GM12801 (cell line): Measurements from ENCODE around the gene ARMC9.

Experiments used
- CTCF ChIP-seq: IDR thresholded peaks from one replicate; pipeline ENCODE4 v1.5.1; 2011; ENCODE audit warnings: control low read depth; ENCODE audit not compliant: insufficient read length; ENCODE audit errors: extremely low read depth

Gene ARMC9

GRCh38 chr2:231198291-231199173 lies at the start of gene ARMC9:
Gene ARMC9 (plus strand): TSS chr2:231198631. CDS start chr2:231206239, 7,608 bp downstream.
- no peak for TF ChIP-seq CTCF

GRCh38 chr2:231152800-231153557 lies 45.5 kb upstream of the ARMC9 start:
- no peak for TF ChIP-seq CTCF

- TF ChIP-seq CTCF = no peak
These were observed 39.1 kb upstream of the ARMC9 start for GRCh38 chr2:231159306-231159705.

- no peak for TF ChIP-seq CTCF
These were observed 37.7 kb upstream of the ARMC9 start for GRCh38 chr2:231160701-231161100.

GRCh38 chr2:231161252-231161839 lies 37.1 kb upstream of the ARMC9 start:
- TF ChIP-seq CTCF = no peak

GRCh38 chr2:231161877-231162329 lies 36.5 kb upstream of the ARMC9 start:
- TF ChIP-seq CTCF = no peak

GRCh38 chr2:231163011-231163410 lies 35.4 kb upstream of the ARMC9 start:
- no peak for TF ChIP-seq CTCF
